HG02852 (cell line): ENCODE results near the gene EXOC3L2.

Experiments used
- ATAC-seq: cut with Tn5 transposase; IDR thresholded peaks from one replicate; pipeline ENCODE4 v1.9.1; 2021; ENCODE audit warnings: mild to moderate bottlenecking, moderate library complexity; ENCODE audit not compliant: unreplicated experiment

The EXOC3L2 gene

GRCh38 chr19:45223879-45224278 lies 21.3 kb downstream of the EXOC3L2 start:
- no peak for ATAC-seq

- no peak for ATAC-seq
Measured at GRCh38 chr19:45222724-45223123, 22.5 kb downstream of the EXOC3L2 start.

GRCh38 chr19:45218911-45219743 lies 26.1 kb downstream of the EXOC3L2 start:
- no peak for ATAC-seq

DNA sequence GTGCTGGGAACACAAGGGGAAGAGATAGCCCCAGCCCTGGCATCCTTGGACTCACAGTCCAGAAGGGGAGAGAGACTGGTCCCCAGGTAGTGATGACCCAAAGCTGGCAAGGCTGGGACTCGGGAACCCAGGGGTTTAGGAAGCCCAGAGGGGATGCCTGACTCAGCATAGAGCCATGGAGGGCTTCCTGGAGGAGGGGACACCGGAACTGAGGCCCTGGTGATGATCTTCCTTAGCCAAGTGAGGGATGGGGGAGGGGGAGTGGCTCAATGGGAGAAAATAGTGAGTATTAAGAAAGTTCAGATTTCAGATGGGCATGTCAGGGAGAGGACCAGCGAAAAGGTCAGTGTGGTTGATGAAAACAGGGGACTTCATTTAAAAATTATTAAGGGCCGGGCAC lies 26.8 kb downstream of the EXOC3L2 start:
- no peak for ATAC-seq

- no peak for ATAC-seq
Measured at GRCh38 chr19:45217957-45218334, 27.3 kb downstream of the EXOC3L2 start.

DNA sequence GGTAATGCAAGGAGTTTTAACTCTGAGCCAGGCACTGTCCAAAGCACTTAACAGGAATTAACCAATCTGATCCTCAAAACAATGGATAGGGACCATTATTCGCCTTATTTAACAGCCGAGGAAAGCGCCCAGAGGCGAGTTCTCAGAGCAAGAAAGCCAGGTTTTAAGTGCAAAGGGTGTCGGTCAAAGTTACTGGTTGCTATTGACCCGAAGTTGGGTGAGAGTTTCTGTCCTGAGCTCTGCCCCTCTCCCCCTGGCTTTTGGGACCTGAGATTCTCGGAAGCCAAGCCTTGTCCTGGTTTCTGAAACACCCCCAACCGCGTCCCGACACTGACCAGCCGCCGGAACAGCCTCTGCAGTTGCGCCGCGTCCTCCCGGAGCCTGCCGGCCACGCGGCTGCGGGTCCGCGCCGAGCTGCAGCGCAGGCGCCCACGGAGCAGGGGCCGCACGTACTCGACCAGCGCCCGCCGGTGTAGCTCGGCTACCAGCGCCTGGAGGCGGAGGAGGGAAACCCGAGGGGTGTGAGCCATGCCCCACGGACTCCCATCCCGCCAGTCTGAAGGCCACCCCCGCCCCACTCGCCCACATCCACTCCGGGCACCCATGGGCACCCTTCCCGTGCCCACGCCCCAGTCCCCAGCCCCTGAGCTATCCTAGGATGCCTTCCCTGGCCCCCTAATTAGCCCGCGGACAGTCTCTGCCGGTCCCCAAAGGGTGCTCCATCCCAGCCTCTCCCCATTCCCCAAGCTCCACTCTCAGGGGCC lies 27.8 kb downstream of the EXOC3L2 start:
- no peak for ATAC-seq

- no peak for ATAC-seq
Measured at GRCh38 chr19:45216667-45217066, 28.5 kb downstream of the EXOC3L2 start.

GRCh38 chr19:45215391-45216191 lies 29.6 kb downstream of the EXOC3L2 start:
- ATAC-seq = no peak

GRCh38 chr19:45213031-45213430 lies 32.2 kb downstream of the EXOC3L2 start:
- ATAC-seq = no peak

GRCh38 chr19:45211751-45212381 lies 33.3 kb downstream of the EXOC3L2 start:
- ATAC-seq = no peak

GRCh38 chr19:45206328-45206727 lies 38.9 kb downstream of the EXOC3L2 start:
- ATAC-seq = no peak

DNA sequence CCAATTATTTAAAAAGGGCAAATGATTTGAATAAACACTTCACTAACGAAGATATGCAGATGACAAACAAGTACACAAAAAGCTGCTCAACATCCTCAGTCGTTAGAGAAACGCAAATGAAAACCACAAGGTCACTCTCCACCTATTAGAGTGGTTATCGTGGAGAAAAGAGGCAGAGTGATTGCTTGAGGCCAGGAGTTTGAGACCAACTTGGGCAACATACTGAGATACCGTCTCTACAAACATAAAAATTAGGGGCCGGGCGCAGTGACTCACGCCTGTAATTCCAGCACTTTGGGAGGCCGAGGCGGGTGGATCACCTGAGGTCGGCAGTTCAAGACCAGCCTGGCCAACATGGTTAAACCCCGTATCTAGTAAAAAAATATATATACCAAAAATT lies 39.4 kb downstream of the EXOC3L2 start:
- no peak for ATAC-seq

- ATAC-seq = no peak
Measured at GRCh38 chr19:45202637-45203036, 42.6 kb downstream of the EXOC3L2 start.

DNA sequence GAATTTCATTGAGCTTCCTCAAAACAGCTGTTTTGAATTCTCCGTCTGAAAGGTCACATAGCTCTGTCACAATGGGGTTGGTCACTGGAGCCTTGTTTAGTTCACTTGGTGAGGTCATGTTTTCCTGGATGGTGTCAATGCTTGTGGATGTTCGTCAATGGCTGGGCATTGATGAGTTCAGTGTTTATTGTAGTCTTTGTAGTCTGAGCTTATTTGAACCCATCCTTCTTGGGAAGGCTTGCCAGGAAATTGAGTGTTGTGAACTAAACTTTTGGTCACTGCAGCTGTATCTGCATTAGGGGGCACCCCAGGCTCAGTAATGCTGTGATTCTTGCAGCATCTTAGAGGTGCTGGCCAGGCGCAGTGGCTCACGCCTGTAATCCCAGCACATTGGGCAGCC lies 44.6 kb downstream of the EXOC3L2 start:
- no peak for ATAC-seq

DNA sequence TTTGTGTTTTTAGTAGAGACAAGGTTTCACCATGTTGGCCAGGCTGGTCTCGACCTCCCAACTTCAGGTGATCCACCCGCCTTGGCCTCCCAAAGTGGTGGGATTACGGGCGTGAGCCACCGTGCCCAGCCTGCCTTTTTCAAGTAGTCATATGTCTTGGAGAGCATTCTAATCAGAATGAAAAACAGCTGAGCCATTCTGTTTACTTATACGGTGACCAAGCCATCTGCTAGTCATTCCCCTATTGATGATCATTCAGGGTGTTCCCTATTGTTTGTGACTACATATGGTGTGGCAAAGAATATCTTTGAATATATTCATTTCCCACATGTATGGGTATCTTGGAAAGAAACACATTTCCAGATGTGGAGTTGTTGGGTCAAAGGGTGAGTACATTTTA lies 49.4 kb downstream of the EXOC3L2 start:
- no peak for ATAC-seq

- ATAC-seq = no peak
Measured at GRCh38 chr19:45191375-45191774, 53.8 kb downstream of the EXOC3L2 start.

- ATAC-seq = no peak
Measured at GRCh38 chr19:45189971-45190370, 55.2 kb downstream of the EXOC3L2 start.

- no peak for ATAC-seq
Measured at GRCh38 chr19:45187421-45188100, 57.6 kb downstream of the EXOC3L2 start.

GRCh38 chr19:45186509-45187334 lies 58.5 kb downstream of the EXOC3L2 start:
- no peak for ATAC-seq

DNA sequence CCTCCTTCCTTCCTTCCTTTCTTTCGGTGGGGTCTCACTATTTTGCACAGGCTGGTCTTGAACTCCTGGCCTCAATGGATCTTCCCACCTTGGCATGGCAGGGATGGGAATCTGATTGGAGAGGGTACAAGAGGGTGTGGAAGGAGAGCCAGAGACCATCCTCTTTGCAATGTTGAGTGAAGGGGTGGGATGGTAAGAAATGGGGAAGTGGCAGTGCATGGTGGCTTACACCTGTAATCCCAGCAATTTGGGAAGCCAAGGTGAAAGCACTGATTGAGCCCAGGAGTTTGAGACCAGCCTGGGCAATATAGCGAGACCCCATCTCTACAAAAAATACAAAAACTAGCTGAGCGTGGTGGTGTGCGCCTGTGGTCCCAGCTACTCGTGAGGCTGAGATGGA lies 61.1 kb downstream of the EXOC3L2 start:
- ATAC-seq = no peak
